ENCODE data around the gene KRTAP5-2. TPM values are rescaled to one million over a fixed set of nuclear protein-coding genes. Genes with fewer than 3 reads are reported as not detected.

The KRTAP5-2 gene
- total and polyA plus RNA-seq, 2 of the 8 experiments (the other 6 are each of a cell fraction or from before 2014, with no cell fraction given) = not detected

- TF ChIP-seq ATF3 (IDR thresholded peaks at IDR 0.05; ENCODE audit: insufficient read depth, low read depth, low read length) (no peak), CREB1 (IDR thresholded peaks at IDR 0.05) (no peak)
Observed at GRCh38 chr11:1640076-1640946, 42.2 kb upstream of the KRTAP5-2 start (continued).

All from H1 (cell line).